Large intestine (tissue), 3 donors: ENCODE data around the gene NXPE3. TPM values are rescaled to one million over a fixed set of nuclear protein-coding genes. Genes with fewer than 3 reads are reported as not detected.
"Not testable (repeated sequence)": the region's sequence is repeated elsewhere in the genome, so short reads cannot be mapped to it uniquely, and the experiment has no call there.

Source experiments
- DNase-seq, 2 donors: peaks; one replicate each; pipeline versions ENCODE4 v3.0.0 to v3.0.0-alpha.2; 2013
- H3K27ac ChIP-seq: one replicate; pipeline ENCODE4 v1.5.1; 2013; ENCODE audit warnings: low read length
- H3K27me3 ChIP-seq: 2 replicates; pipeline ENCODE4 v1.6.1; 2013; ENCODE audit warnings: low read length; ENCODE audit not compliant: control insufficient read depth, insufficient read depth
- H3K36me3 ChIP-seq: 2 replicates; pipeline ENCODE4 v1.6.1; 2013; ENCODE audit warnings: low read length; ENCODE audit not compliant: control insufficient read depth, insufficient read depth
- H3K4me1 ChIP-seq: one replicate; pipeline ENCODE4 v1.6.1; 2013; ENCODE audit warnings: low read length; ENCODE audit not compliant: control insufficient read depth, insufficient read depth
- H3K4me3 ChIP-seq: one replicate; pipeline ENCODE4 v1.5.1; 2013; ENCODE audit warnings: low read length
- H3K9me3 ChIP-seq: one replicate; pipeline ENCODE4 v1.6.1; 2013; ENCODE audit warnings: mild to moderate bottlenecking, low read depth, low read length, moderate library complexity; ENCODE audit not compliant: control insufficient read depth
- WGBS: methylation state at CpG from one replicate; pipeline ENCODE4 v1.1.5; 2013; ENCODE audit warnings: low lambda C conversion rate; ENCODE audit not compliant: insufficient coverage; 5-methylcytosine and 5-hydroxymethylcytosine counted together
- polyA plus RNA-seq: library from polyadenylated mRNA; unstranded; fragments of 120-200 nt; gene quantifications from one replicate; pipeline ENCODE4 v1.2.1, GENCODE V29; 2013

The NXPE3 gene
- polyA plus RNA-seq, 1 donor: 4.3 TPM

GRCh38 chr3:101762041-101762646, 16.9 kb upstream of the NXPE3 start:
- Histone ChIP-seq H3K27me3 (no peaks in the 10 kb centered on the region), H3K4me1 (no peaks in the 10 kb centered on the region), H3K9me3 (no peaks in the 10 kb centered on the region), H3K4me3 (no peak overlapping the region), H3K36me3 (peaks cover 23% of the 10 kb centered on the region), H3K27ac (no peak overlapping the region)
- DNase-seq: no peak
- 97% methylated on average over 3 of the region's 3 CpGs for WGBS

GRCh38 chr3:101777745-101778281, 1.2 kb upstream of the NXPE3 start:
- not testable (repeated sequence) for H3K36me3 ChIP-seq, DNase-seq, H3K27me3 ChIP-seq, H3K27ac ChIP-seq, H3K4me3 ChIP-seq, H3K4me1 ChIP-seq, H3K9me3 ChIP-seq
- WGBS: no CpG with 5 or more reads among the region's 6 CpGs

GRCh38 chr3:101778385-101779046, 495 bp upstream of the NXPE3 start:
- DNase-seq: no peak
- no peaks in the 10 kb centered on the region for H3K27me3 ChIP-seq
- WGBS: 100% methylated on average over 1 of the region's 21 CpGs
- H3K4me3 ChIP-seq: peak overlapping the region; percentile 79
- H3K9me3 ChIP-seq: no peaks in the 10 kb centered on the region
- no peak overlapping the region for H3K27ac ChIP-seq
- H3K4me1 ChIP-seq: peaks cover 4% of the 10 kb centered on the region
- H3K36me3 ChIP-seq: peaks cover 3% of the 10 kb centered on the region

GRCh38 chr3:101779822-101780381, 891 bp downstream of the NXPE3 start:
- Histone ChIP-seq H3K9me3 (no peaks in the 10 kb centered on the region), H3K27me3 (no peaks in the 10 kb centered on the region), H3K27ac (peak overlapping the region; percentile 40), H3K4me1 (peaks cover 4% of the 10 kb centered on the region), H3K36me3 (peaks cover 3% of the 10 kb centered on the region), H3K4me3 (peak overlapping the region; percentile 79)
- DNase-seq: peak in 1 of 2 donors; percentile 24
- no CpG with 5 or more reads among the region's 9 CpGs for WGBS

GRCh38 chr3:101780661-101781060, 1.6 kb downstream of the NXPE3 start:
- Histone ChIP-seq H3K27me3 (no peaks in the 10 kb centered on the region), H3K9me3 (no peaks in the 10 kb centered on the region), H3K4me3 (no peak overlapping the region), H3K36me3 (peaks cover 3% of the 10 kb centered on the region), H3K4me1 (peaks cover 4% of the 10 kb centered on the region), H3K27ac (no peak overlapping the region)
- WGBS: no CpG with 5 or more reads among the region's 2 CpGs
- peak; percentile 41 to 67 for DNase-seq

GRCh38 chr3:101781166-101781565, 2.2 kb downstream of the NXPE3 start:
- Histone ChIP-seq H3K4me3 (no peak overlapping the region), H3K4me1 (peaks cover 4% of the 10 kb centered on the region), H3K27ac (no peak overlapping the region)

GRCh38 chr3:101784855-101785613, 6.0 kb downstream of the NXPE3 start:
- no peak for DNase-seq
- Histone ChIP-seq H3K4me1 (no peaks in the 10 kb centered on the region), H3K36me3 (peaks cover 6% of the 10 kb centered on the region), H3K27ac (no peak overlapping the region), H3K27me3 (no peaks in the 10 kb centered on the region), H3K9me3 (no peaks in the 10 kb centered on the region), H3K4me3 (no peak overlapping the region)
- no CpG with 5 or more reads among the region's 5 CpGs for WGBS

More at GRCh38 chr3:101781166-101781565, 2.2 kb downstream of the NXPE3 start:
- no peaks in the 10 kb centered on the region for H3K27me3 ChIP-seq
- DNase-seq: no peak
- peaks cover 6% of the 10 kb centered on the region for H3K36me3 ChIP-seq
- H3K9me3 ChIP-seq: no peaks in the 10 kb centered on the region

GRCh38 chr3:101791778-101792177, 12.8 kb downstream of the NXPE3 start:
- Histone ChIP-seq H3K4me1 (no peaks in the 10 kb centered on the region), H3K27ac (no peak overlapping the region), H3K4me3 (no peak overlapping the region), H3K9me3 (no peaks in the 10 kb centered on the region), H3K36me3 (no peaks in the 10 kb centered on the region), H3K27me3 (no peaks in the 10 kb centered on the region)
- WGBS: 100% methylated on average over 1 of the region's 4 CpGs
- DNase-seq: no peak

GRCh38 chr3:101796077-101796680, 17.2 kb downstream of the NXPE3 start:
- 93% methylated on average over 2 of the region's 3 CpGs for WGBS
- no peak for DNase-seq
- Histone ChIP-seq H3K4me1 (no peaks in the 10 kb centered on the region), H3K4me3 (no peak overlapping the region), H3K9me3 (no peaks in the 10 kb centered on the region), H3K27me3 (no peaks in the 10 kb centered on the region), H3K27ac (no peak overlapping the region), H3K36me3 (no peaks in the 10 kb centered on the region)

- H3K4me1 ChIP-seq: no peaks in the 10 kb centered on the region
- no peaks in the 10 kb centered on the region for H3K27me3 ChIP-seq
- WGBS: no CpG with 5 or more reads among the region's 4 CpGs
- H3K9me3 ChIP-seq: no peaks in the 10 kb centered on the region
- no peak for DNase-seq
- no peak overlapping the region for H3K4me3 ChIP-seq
- no peak overlapping the region for H3K27ac ChIP-seq
- H3K36me3 ChIP-seq: peaks cover 3% of the 10 kb centered on the region
These were observed 22.2 kb downstream of the NXPE3 start for GRCh38 chr3:101801174-101801573.
